Measurements from ENCODE around the gene C17orf67.

The C17orf67 gene

GRCh38 chr17:56823848-56824247 is 9.9 kb downstream of the C17orf67 start:
- H3K36me3 ChIP-seq: no peaks in the 10 kb centered on the region
- H3K27me3 ChIP-seq: peaks cover 30% of the 10 kb centered on the region

GRCh38 chr17:56822725-56823124 is 11.0 kb downstream of the C17orf67 start:
- peaks cover 23% of the 10 kb centered on the region for H3K27me3 ChIP-seq
- H3K36me3 ChIP-seq: no peaks in the 10 kb centered on the region
- H3K4me1 ChIP-seq: no peaks in the 10 kb centered on the region
- H3K4me3 ChIP-seq (ENCODE audit: low read depth, low read length): no peak overlapping the region
- DNase-seq: no peak
- H3K9me3 ChIP-seq: no peaks in the 10 kb centered on the region
- TF ChIP-seq CTCF (IDR thresholded peaks at IDR 0.05; ENCODE audit: low read depth, low read length): no peak

More at GRCh38 chr17:56823848-56824247, 9.9 kb downstream of the C17orf67 start:
- H3K9me3 ChIP-seq: no peaks in the 10 kb centered on the region
- DNase-seq: no peak
- TF ChIP-seq CTCF (IDR thresholded peaks at IDR 0.05; ENCODE audit: low read depth, low read length): no peak
- no peaks in the 10 kb centered on the region for H3K4me1 ChIP-seq
- no peak overlapping the region for H3K4me3 ChIP-seq (ENCODE audit: low read depth, low read length)

GRCh38 chr17:56821847-56822534 is 11.7 kb downstream of the C17orf67 start:
- H3K4me3 ChIP-seq (ENCODE audit: low read depth, low read length): no peak overlapping the region
- H3K4me1 ChIP-seq: no peaks in the 10 kb centered on the region
- TF ChIP-seq CTCF (IDR thresholded peaks at IDR 0.05; ENCODE audit: low read depth, low read length): no peak
- no peaks in the 10 kb centered on the region for H3K36me3 ChIP-seq
- peaks cover 16% of the 10 kb centered on the region for H3K27me3 ChIP-seq
- no peak for DNase-seq
- no peaks in the 10 kb centered on the region for H3K9me3 ChIP-seq

GRCh38 chr17:56820207-56820606 is 13.5 kb downstream of the C17orf67 start:
- Histone ChIP-seq H3K4me1 (no peaks in the 10 kb centered on the region), H3K4me3 (ENCODE audit: low read depth, low read length) (no peak overlapping the region), H3K9me3 (no peaks in the 10 kb centered on the region), H3K36me3 (no peaks in the 10 kb centered on the region), H3K27me3 (peaks cover 12% of the 10 kb centered on the region)
- no peak for TF ChIP-seq CTCF (IDR thresholded peaks at IDR 0.05; ENCODE audit: low read depth, low read length)
- no peak for DNase-seq

DNA sequence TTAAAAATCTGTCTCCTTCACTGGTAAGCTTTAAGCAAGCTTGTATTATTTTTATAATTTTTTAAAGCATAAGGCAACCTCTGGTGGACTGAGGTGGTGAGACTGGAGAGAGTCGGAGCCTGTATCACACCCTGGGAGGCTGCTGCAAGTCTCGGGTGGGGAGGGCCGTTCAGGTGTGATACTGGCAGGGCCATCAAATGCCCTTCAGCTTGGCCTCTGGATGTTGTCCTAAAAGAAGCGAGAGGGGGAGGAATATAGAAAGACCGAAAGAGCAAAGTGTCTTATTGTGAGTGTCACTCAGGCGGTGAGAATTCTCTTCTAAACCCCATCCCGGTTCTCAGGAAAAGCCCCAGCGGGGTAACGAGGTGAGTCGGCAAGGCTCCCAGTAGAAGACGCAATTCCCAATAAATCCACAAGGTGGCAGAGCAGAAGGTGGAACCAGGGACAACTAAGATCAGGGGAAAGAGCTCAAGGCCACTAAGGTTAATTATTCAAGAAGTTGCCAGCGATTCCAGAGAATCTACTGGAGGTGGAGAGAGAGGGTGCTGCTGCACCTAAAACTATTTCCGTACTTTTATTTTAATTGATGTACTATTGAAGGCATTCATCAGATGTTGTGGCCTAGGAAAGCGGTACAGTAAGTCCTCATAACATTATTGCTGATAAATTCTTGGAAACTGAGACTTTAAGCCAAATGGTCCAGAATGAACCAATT is 14.1 kb downstream of the C17orf67 start:
- peak; percentile 84 for TF ChIP-seq CTCF (IDR thresholded peaks at IDR 0.05; ENCODE audit: low read depth, low read length)
- Histone ChIP-seq H3K4me1 (no peaks in the 10 kb centered on the region), H3K27me3 (peaks cover 17% of the 10 kb centered on the region), H3K36me3 (no peaks in the 10 kb centered on the region), H3K4me3 (ENCODE audit: low read depth, low read length) (no peak overlapping the region), H3K9me3 (no peaks in the 10 kb centered on the region)
- peak; percentile 73 for DNase-seq

- Histone ChIP-seq H3K4me1 (no peaks in the 10 kb centered on the region), H3K9me3 (no peaks in the 10 kb centered on the region), H3K4me3 (ENCODE audit: low read depth, low read length) (no peak overlapping the region), H3K36me3 (no peaks in the 10 kb centered on the region), H3K27me3 (peaks cover 21% of the 10 kb centered on the region)
- no peak for DNase-seq
- no peak for TF ChIP-seq CTCF (IDR thresholded peaks at IDR 0.05; ENCODE audit: low read depth, low read length)
Observed at GRCh38 chr17:56819030-56819429, 14.7 kb downstream of the C17orf67 start.
